HG02840 (cell line): ENCODE measurements around the gene TSHR.
"Not testable (repeated sequence)": the region's sequence is repeated elsewhere in the genome, so short reads cannot be mapped to it uniquely, and the experiment has no call there.

Experiments used
- ATAC-seq: cut with Tn5 transposase; IDR thresholded peaks from one replicate; pipeline ENCODE4 v1.9.1; 2021; ENCODE audit warnings: mild to moderate bottlenecking, moderate library complexity, moderate number of reproducible peaks; ENCODE audit not compliant: unreplicated experiment, low FRiP score

The TSHR gene

DNA sequence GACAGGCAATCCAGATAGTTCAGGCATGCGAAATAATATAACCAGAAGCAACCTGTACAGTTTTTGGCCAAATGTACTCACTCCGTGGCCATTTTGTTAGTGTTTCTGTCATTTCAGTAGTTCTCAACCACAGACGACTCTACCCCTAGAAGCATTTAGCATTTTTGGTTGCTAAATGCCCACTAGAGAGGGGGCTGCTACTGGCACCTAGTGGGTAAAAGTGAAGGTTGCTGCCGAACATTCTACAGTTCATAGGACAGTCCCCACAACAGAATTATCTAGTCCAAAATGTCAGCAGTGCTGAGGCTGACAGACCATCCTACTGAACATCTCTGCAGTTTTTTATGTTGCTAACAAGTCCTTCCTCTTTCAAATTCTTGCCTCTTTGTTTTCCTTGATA, 107.4 kb downstream of the TSHR start:
- ATAC-seq, result no peak

DNA sequence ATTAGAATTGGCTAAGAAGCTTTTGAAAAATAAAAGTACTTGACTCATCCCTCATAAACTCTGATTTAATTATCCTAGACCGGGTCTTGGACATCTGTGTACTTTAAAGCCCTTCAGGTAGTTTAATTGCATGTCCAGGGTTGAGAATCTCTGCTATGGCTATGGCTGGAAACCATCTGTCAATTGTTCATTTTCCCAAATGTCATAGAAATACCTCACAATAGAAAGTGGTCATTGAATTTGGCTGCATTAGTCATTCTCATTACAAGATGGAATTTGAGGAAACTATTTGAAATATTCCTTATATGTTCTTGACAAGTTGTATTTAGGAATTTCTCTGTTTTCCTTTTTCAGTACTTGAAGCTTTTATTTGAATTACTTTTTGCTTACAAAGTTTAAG, 111.3 kb downstream of the TSHR start:
- ATAC-seq, result no peak

DNA sequence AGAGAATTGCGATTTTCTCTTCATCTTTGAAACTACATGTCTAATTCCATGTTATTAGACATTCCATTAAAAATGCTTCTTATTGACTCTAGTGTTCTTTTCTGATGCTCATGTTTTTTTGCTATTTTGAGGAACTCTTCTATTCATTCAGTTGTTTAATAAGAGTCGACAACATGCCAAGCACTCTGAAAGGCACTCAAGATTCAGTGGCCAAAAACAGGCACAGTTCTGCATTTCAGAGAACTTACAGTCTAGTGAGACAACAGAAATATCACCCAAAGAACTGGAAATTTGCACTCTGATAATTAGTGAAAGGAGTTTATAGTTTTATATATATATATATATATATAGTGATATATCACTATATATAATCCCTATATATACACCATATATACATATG, 111.7 kb downstream of the TSHR start:
- ATAC-seq, result no peak

DNA sequence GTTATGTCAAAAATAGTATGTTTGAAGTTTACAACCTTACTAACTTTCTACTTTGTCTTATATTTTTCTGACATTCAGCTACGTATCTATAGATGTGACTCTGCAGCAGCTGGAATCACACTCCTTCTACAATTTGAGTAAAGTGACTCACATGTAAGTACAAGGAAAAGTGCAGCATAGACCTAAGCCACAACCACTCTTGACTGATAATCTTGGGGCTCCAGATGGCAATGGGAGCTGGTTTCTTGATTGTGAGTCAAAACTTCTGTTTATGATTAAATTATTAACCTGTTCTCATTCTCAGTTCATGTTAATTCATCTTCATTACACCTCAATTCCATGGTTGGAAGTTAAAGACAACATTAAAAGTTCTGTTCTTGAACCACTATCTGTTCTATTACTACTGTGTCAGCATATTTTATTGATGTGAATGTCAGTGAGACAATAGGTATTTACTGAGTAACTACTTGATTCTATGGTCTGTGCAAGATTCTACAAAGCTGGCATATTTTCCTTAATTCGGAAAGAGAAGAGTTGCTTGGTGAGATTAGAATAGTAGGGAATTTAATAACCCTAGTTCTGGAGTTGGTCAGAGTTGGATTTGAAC, 112.9 kb downstream of the TSHR start:
- ATAC-seq, result no peak

DNA sequence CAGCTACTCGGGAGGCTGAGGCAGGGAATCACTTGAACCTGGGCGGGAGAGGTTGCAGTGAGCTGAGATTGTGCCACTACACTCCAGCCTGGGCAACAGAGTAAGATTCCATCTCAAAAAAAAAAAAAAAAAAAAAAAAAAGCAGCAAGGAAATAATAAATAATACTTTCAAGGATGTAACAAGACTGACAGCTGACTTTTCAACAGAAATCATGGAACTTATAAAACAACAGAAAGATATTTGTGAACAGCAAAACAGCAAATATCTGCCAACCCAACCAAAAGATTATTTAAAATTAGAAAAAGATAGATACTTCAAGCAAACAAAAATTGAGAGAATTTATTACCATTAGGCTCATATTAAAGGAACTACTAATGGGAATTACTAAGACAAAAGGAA, 115.1 kb downstream of the TSHR start:
- no peak for ATAC-seq

DNA sequence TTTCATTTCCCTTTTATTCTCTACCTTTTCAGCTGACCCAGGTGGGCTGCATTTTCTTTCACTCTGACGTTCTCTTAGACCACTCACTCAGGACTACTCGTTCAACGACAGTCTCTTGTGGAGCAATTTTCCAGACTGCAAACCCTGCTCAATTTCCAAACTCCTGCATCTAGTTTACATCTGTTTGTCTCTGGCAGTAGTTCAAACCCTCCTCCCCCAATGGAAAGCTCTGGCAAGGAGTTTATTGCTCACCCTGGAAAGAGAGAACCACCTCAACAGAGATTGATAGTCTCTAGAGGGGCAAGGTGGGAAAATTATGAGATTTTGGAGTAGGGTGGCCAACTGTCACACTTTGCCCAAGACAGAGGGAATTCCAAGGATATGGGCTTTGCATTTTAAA, 130.2 kb downstream of the TSHR start:
- no peak for ATAC-seq

DNA sequence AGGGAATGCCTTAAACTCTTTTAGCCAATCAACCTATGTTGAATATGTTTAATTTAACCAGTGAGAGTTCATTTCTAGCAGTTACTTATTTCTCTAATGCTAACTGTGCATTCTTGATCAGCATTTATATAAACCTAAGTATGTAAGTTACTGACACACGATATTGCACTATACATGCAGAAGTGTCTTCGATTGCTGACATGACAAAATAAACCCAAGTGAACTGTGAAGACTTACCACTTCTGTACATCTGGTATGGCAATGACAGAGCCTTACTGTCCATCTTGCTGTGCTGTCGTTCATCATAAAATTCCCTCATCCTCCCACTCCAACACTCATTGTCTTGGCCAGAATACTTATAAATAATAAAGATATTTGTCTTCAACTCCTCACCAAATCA, 131.8 kb downstream of the TSHR start:
- no peak for ATAC-seq

DNA sequence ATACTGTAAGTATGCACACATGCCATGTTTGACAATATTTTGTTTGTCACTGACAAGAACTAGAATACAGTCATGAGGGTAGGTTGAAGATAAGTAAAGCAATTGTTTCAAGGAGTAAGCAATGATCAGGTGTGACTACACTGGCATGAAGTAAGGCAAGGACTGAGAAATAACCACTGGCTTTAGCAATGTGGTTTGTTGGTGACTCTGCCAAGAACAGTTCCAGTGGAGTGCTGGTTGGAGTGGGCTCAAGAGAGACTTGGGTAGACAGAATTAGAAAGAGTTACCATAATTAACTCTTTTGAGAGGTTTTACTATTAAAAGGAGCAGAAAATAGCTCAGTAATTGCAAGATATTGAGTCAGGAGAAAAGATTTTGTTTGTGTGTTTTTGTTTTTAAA, 135.7 kb downstream of the TSHR start:
- ATAC-seq, result no peak

DNA sequence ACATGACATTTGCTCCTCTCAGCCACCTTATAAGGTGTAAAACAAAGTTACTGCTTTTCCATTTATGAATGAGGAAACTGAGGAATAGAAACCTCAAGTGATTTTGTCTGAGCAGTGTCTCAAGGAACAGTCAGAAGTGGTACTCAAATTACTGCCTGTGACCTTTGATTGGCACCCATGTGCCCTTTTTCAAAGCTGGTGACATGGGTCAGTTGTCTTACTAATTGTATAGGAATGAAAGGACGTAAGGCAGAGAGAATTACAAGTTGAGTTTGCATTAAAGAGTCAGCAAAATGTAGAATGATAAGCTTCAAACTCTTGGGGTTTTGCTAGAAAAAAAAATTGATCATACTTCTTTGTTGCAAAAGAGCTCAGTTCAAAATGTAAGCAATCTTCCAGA, 136.2 kb downstream of the TSHR start:
- no peak for ATAC-seq

DNA sequence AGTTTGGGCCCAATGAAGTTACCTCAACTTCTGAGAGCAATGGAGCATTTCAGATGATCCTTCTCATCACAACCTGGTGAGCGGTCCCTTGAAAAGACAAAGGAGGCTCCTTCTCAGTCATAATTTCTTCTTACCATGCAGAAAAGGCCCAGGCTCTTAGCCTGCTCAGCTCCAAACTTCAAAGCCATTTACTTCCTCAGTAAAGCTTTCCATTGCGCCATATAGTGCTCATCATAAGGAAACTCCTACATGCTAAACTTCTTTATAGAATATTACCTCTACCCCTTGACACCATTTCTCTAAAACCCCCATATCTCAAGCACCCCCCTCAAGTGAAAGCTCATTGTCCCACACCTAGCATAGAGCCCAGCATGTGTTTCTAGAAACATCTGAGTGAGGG, 138.2 kb downstream of the TSHR start:
- no peak for ATAC-seq

DNA sequence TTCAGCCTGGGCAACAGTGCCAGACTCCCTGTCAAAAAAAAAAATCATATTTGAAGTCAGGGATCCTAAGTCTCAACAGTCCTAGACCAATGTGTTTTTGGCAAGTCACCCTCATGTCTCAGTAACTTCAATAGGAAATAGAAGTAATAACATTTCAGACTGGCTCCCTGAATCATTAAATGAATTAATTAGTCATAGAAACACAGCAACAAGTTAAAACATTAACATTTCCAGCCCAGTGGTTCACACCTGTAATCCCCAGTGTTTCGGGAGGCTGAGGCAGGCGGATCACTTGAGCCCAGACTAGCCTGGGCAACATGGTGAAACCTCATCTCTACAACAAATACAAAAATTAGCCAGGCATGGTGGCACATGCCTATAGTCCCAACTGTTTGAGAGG, 140.1 kb downstream of the TSHR start:
- ATAC-seq, result no peak

DNA sequence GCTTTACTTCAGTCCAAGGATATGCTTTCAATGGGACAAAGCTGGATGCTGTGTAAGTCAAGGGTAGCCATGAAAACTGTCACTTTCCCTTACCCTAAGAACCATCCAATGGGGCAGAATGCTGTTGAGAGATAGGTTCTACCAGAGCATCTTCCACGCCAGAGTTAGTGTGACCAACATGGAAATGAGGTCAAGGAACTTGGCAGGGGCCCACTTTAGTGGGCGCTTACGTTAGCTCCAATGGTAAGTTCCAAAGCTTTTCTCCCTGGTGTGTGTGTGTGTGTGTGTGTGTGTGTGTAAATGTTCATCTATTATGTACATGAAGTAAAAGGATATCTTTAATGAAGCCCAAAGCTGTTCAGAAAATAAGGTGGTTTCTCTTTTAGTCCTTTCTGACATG, 141.2 kb downstream of the TSHR start:
- ATAC-seq, result no peak

DNA sequence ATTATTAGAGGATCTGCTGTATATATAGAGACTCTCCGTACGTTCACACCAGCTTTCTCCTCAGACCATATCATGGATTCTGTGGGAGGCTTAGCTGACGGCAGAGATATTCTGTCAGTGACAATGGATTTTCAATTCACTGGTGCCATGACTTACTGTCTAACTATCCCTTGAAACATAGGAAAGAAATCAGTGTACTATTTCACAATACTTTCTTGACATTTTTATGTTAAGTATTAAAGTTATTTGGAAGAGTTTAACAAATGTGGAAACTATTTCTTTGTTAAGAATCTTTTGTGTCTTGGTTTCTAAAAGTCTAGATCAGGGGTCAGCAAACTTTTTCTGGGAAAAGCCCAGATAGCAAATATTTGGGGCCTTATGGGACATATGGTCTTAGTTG, 146.8 kb downstream of the TSHR start:
- no peak for ATAC-seq

DNA sequence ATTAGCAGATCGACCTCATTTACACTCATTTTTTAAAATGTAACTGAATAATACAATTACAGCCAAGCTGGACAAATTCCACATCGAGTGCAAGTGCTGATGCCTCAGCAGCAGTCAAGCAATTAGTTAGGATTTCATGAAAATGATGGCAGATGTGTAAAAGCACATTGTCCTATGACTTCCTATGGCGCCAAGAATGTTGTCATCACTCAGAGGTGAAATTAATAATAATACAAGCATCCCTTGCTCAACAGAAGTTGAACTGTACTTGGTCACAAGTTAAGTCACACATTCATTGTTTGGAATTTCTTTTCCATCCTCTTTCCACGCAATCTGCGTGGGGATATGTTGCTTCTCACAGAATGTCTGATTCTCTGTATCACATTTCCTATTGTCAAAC, 148.0 kb downstream of the TSHR start:
- ATAC-seq, result no peak

DNA sequence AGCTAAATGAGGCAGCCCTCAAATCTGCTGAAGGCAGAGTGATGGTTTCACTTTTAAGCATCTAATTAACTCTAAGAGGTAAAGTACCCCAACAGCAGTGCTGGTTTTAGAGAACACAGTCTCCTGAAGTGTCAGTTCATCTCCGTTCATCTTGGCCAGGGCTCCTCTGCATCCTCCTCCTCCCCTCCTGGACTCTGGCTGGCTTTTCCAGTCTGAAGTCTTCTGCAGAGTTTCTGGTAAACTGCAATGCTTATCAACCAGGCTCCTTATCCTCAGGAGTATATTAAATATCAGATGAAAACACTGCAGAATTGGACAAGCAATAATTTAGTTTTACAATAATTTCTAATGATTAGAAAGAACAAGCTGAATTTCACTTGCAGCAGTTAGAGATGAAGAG, 150.0 kb downstream of the TSHR start:
- no peak for ATAC-seq

DNA sequence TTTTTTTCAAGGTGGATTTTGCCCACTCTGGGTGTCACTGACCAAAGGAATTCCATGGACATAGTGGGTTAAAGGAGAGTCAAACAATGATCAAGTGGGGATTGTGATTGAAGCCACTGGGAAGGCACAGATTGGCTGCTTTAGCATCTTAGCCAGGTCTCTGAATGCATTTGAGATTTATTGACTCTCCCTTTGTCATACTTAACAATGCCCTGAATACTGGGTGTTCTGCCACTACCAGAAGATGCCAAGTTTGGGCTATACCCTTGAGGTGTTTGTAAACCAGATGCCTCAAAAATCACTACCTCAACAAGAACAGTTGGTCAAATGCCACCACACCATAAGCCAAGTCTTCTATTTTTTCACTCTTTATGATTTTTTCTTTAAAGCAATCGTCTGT, 150.5 kb downstream of the TSHR start:
- no peak for ATAC-seq

DNA sequence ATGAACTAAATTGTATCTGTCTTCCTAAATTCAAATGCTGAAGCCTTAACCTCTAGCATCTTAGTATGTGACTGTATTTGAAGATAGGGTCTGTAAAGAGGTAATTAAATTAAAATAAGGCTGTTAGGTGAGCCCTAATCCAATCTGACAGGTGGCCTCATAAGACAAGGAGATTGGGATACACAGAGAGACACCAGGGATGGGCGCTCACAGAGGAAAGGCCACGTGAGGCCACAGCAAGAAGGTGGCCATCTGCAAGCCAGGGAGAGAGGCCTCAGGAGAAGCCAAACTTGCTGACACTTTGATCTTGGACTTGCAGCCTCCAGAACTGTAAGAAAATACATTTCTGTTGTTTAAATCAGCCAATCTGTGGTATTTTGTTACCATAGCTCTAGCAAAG, 154.8 kb downstream of the TSHR start:
- ATAC-seq, result no peak

DNA sequence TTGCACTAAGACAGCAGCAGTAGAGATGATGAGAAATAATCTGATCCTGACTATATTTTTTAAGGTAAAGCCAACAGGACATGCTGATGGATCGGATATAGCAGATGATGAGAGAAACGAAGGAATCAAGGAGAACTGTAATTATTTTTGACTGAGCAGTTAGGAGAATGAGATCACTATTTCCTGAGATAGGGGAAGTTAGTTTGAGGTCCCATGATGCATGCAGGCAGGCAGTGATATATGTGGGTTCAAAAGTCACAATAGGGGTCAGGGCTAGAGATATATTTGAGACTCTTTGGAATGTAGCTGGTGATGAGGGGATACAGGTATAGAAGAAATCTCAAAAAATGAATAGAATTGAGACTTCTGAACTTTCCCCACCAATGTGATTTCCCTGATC, 157.8 kb downstream of the TSHR start:
- ATAC-seq, result no peak

DNA sequence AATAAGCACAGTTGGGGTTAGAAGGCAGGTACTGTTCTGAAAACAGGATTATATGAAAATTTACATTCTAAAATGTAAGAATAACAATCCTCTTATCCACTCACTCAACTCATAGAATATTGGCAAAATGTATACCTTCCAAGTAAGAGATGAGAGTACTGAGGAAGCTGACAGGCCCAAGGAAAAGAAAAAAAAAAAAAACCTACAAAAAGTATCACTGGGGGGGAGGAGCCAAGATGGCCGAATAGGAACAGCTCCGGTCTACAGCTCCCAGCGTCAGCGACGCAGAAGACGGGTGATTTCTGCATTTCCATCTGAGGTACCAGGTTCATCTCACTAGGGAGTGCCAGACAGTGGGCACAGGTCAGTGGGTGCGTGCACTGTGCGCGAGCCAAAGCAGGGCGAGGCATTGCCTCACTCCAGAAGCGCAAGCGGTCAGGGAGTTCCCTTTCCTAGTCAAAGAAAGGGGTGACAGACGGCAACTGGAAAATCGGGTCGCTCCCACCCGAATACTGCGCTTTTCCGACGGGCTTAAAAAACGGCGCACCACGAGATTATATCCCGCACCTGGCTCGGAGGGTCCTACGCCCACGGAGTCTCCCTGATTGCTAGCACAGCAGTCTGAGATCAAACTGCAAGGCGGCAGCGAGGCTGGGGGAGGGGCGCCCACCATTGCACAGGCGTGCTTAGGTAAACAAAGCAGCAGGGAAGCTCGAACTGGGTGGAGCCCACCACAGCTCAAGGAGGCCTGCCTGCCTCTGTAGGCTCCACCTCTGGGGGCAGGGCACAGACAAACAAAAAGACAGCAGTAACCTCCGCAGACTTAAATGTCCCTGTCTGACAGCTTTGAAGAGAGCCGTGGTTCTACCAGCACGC, 158.8 kb downstream of the TSHR start:
- not testable (repeated sequence) for ATAC-seq

DNA sequence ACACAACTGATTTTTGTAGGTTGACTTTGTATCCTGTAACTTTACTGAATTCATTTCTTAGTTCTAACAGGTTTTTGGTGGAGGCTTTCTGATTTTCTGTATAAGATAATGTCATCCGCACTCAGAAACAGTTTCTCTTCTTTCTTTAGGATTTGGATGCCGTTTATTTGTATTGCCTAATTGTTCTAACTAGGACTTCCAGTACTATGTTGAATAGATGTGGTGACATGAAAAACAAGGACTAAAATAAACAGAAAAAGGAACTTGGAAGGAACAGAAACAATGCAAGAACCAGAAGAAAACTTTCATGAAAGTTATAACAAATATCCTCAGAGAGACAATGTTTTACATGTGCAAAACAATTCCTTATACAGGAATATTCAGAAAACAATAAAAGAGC, 165.1 kb downstream of the TSHR start:
- no peak for ATAC-seq

DNA sequence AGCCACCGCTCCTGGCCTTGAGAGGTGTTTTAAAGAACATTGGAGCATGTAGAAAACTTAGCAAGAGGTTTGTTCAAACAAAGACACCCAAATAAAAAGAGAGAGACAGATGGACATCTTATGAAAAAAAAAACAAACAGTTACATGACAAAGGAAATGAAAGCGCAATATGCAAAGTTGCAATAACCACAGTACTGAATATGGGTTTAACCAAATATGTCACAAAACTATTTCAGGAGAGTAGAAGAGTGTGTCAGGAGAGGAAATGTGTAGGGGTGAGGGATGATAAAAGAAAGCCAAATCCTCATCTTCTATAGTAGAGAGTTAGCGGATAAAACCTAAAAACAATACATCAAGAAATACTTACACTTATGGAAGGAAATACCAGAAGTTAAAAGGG, 166.9 kb downstream of the TSHR start:
- ATAC-seq, result peak; percentile 98

DNA sequence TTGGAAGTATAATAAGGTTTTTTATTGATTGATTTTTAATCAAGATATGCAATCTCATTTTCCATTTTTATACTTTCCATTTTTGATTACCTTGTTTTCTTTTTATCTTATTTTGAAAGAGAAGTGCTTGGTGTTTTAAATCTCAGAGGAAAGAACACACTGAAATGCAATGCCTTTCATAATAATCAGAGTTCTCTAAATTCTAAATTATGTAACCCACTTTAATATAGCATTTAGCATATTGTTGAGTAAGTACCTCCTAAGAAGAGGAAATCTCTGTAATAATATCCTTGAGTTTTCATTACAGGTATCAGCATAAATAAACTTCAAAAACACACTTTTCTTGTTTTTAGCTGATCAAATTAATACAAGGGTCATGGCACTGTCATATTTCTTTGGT, 168.4 kb downstream of the TSHR start:
- no peak for ATAC-seq
